GM10266 (cell line): Measurements from ENCODE around the gene VPS51.

Source experiments
- DNase-seq: peaks from one replicate; pipeline ENCODE4 v3.0.0; 2012; ENCODE audit errors: extremely low spot score
- TF ChIP-seq, protein P1 (sequence below): IDR thresholded peaks from 2 replicates; pipeline ENCODE4 v1.5.1; 2012; ENCODE audit warnings: mild to moderate bottlenecking, low read depth; ENCODE audit not compliant: control insufficient read depth, insufficient read depth; ENCODE audit errors: missing control alignments

Gene VPS51

DNA sequence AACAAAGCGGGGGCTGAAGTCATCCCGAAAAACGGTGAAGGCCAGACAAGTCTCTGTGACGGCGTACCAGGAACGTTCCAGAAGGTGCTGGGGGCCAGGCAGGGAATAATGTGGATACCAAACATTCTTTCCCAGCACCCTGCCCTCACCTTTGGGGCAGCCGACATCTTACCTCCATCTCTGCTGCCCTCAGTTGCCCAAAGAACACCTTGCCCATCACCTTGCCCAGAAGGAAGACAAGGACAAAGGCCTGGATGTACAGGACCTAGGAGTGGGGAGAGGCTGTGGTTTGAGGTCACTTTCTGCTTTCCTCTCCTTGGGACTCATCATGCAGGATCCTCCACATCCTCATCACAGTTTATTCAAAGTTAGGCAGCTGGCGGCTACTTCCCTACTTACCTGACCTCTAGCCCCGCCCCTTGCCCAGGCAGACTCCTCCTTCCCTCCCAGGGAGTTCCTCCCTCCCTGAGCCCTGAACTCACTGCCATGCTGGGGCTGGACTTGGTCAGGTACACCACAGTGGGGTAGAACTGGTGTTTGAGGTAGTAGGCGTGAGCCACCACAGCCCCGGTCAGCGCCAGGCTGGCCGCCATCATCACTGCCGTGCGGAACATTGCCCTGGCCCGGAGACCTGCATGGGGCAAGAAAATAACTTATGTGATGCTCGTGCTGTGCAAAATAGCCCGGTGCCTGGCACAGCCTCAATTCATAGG lies 37.1 kb downstream of the VPS51 start:
- TF ChIP-seq, protein P1, sequence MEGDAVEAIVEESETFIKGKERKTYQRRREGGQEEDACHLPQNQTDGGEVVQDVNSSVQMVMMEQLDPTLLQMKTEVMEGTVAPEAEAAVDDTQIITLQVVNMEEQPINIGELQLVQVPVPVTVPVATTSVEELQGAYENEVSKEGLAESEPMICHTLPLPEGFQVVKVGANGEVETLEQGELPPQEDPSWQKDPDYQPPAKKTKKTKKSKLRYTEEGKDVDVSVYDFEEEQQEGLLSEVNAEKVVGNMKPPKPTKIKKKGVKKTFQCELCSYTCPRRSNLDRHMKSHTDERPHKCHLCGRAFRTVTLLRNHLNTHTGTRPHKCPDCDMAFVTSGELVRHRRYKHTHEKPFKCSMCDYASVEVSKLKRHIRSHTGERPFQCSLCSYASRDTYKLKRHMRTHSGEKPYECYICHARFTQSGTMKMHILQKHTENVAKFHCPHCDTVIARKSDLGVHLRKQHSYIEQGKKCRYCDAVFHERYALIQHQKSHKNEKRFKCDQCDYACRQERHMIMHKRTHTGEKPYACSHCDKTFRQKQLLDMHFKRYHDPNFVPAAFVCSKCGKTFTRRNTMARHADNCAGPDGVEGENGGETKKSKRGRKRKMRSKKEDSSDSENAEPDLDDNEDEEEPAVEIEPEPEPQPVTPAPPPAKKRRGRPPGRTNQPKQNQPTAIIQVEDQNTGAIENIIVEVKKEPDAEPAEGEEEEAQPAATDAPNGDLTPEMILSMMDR: no peak
- DNase-seq: no peak

DNA sequence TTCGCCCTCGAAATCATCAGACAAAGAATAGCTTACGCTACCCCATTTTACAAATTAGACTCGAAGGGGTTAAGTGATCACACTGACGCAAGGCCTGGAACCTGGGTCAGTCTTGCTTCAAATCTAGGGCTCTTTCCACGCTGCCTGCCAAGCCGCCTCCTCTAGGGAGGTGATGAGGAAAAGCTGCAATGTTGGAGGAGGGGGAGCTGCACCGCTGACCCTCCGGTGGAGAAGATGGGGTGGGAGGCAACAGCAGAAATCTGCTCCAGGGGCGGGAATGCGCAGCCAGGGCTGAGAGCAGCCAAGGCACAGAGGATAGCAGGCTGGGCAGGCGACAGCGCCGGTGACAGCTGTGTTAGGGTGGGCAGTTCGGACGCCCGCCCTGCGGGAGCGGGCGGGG lies 37.7 kb downstream of the VPS51 start:
- TF ChIP-seq, protein P1: no peak
- no peak for DNase-seq

DNA sequence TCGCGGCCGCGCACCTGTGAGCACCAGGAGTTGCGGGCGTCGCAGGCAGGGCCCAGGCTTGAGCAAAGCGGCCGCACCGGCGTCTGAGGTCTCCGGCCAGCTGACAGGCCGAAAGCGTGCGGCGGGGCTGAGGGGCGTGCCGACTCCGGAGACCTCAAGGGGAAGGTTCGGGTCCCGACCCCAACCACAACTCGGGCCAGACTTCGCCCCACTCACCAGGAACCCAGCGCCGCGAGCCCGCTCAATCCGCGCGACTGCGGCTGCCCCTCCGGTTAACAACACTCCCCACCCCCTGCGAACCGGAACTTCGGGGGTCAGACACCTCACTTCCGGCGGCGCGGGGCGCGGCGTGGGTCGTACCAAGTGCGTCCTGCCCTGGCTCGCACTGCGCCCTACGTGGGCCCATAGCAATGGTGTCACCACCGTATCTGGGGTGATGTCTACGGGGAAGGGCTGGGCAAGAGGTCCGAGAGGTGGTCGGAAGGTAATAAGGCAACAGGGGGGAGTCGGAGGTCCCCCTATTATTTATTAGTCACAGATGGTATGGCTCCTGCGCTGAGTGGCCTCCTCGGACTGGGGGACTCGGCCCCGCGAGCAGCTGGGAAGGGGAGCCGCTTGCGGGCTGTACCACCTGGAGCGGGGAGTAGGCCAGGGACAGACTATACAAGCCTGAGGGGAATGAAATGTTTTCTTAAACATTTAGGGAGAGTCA lies 38.4 kb downstream of the VPS51 start, which contains the start of gene SYVN1:
Gene SYVN1 (minus strand): TSS at position 280 of the 712 bp plus-strand sequence. CDS start 918 bp downstream, outside the sequence.
- TF ChIP-seq, protein P1: no peak
- peak; percentile 90 for DNase-seq

DNA sequence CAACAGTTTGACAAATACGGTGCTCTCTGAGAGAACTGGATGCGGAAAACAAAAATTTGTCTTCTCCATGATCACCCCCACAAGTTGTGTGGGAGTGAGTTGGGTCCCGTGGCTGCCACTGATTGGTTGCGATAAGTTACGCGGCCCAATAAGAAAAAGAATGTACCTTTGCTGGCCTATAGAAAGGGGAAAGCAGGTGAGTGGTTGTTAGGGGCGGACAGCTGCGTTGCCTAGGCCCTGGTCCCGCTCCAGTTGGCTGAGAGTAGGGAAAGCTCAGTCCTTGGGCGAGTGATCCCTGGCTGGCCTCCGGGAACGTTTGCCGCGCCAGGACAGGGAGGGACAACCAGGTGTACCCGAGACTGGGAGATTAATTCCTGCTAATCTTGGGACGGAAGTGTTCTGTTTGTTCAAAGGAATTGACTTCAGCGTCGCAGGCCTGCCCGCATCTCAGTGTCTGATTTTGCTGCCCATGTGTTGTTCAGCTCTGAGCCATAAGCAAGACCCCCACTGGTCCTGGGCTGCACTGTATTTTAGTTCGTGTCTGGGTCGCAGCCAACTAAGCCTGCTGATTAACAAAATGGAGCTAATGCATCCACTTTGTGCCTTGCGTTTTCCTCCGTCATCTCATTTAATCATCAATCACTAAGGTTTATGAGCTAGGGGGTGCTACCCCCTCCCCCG lies 39.1 kb downstream of the VPS51 start:
- peak; percentile 94 for DNase-seq
- TF ChIP-seq, protein P1: no peak

DNA sequence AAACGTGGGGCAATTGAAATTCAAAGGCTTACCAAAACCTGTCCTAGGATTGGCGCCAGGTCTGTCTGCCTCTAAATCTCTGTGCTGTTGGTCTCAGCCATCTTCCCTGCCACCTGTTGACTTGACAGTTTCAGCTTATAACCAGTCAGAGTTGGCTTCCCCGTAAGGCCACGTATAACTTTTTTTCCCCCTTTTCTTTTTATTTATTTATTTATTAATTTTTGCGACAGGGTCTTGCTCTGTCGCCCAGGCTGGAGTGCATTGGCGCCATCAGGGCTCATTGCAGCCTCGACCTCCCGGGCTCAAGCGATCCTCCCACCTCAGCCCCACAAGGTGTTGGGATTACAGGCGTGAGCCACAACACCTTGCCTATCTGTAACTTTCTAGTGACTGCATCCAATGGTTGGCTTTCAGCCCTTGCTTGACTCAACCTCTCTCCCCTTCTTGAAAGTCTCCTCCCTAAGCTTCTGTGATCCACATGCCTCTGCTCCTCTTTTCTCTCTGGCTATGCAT lies 39.7 kb downstream of the VPS51 start:
- DNase-seq: no peak
- TF ChIP-seq, protein P1: no peak

DNA sequence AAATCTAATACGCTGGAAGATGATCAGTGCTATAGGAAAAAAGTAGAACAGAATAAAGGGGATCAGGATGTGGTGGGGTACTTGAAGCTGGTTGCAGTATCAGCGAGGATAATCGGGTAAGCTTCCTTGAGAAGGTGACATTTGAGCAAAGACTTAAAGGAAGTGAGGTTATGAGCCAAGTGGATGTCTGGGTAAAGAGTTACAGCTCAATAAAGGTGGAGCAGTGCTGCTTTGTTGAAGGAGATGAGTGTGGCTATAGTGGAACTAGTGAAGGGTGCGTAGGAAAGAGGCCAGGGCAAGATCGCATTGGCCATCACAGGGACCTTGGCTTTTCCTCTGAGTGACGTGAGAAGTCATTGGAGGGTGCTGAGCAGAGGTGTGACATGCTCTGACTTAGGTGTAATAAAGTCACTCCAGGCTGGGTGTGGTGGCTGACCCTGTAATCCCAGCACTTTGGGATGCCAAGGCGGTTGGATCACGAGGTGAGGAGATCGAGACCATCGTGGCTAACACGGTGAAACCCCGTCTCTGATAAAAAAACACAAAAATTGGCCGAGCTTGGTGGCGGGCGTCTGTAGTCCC lies 40.6 kb downstream of the VPS51 start:
- DNase-seq: no peak
- TF ChIP-seq, protein P1: no peak
